ENCODE results near the gene WIPF2. TPM values are rescaled to one million over a fixed set of nuclear protein-coding genes. Genes with fewer than 3 reads are reported as not detected.

Gene WIPF2
- total RNA-seq, 2 experiments from 2014 or later: 17.3 to 21.3 TPM

- Histone ChIP-seq H3K4me3 (ENCODE audit: low read length) (no peak overlapping the region), H3K27ac (ENCODE audit: low read depth in 1 of 2, low read length in 2 of 2) (no peak overlapping the region), H3K27me3 (ENCODE audit: control insufficient read depth in 1 of 2, insufficient read depth in 2 of 2, low read length in 2 of 2) (no peaks in the 10 kb centered on the region), H3K4me1 (ENCODE audit: insufficient read depth, low read length) (peaks cover 20% of the 10 kb centered on the region), H3K36me3 (ENCODE audit: insufficient read depth, low read length) (peaks cover 10% of the 10 kb centered on the region), H3K9me3 (ENCODE audit: control insufficient read depth in 1 of 2, insufficient read depth in 1 of 2, low read length in 2 of 2) (no peaks in the 10 kb centered on the region)
- Mint-ChIP-seq H3K36me3 (ENCODE audit: low read depth) (peaks cover 25% of the 10 kb centered on the region), H3K27me3 (no peaks in the 10 kb centered on the region), H3K4me3 (peak overlapping the region; percentile 56), H3K27ac (no peak overlapping the region), H3K9me3 (no peaks in the 10 kb centered on the region), H3K4me1 (ENCODE audit: low read depth) (peaks cover 9% of the 10 kb centered on the region)
- ATAC-seq (ENCODE audit: poor library complexity) (no peak), DNase-seq (peak in 1 of 14 experiments; percentile 43)
- POLR2A ChIA-PET: interaction anchor here (1.0 to 2.5 kb wide), 2 partner anchors 13 to 40 kb away, joined by 3 to 8 read pairs; no protein-coding TSS in a partner anchor
- intact Hi-C loops (cut with DNase I, micrococcal nuclease): loop anchor here in 1 of 2 experiments (5.0 kb wide), 1 partner anchor 36 kb away; the partner anchor contains the start of gene CASC3
- no peak for TF ChIP-seq CTCF (IDR thresholded peaks at IDR 0.05)
- CTCF ChIA-PET: interaction anchor here (1.1 to 1.2 kb wide), 2 partner anchors 66 to 165 kb away, joined by 3 to 5 read pairs; no protein-coding TSS in a partner anchor
Observed at GRCh38 chr17:40178021-40178601, 41.0 kb upstream of the WIPF2 start.

- intact Hi-C loops (cut with DNase I, micrococcal nuclease): loop anchor here in 1 of 2 experiments (5.0 kb wide), 1 partner anchor 36 kb away; the partner anchor contains the start of gene CASC3
- peaks cover 20% of the 10 kb centered on the region for H3K36me3 Mint-ChIP-seq (ENCODE audit: low read depth)
- peaks cover 8% of the 10 kb centered on the region for H3K36me3 ChIP-seq (ENCODE audit: insufficient read depth, low read length)
- ATAC-seq (ENCODE audit: poor library complexity) (no peak), DNase-seq (no peak)
- H3K27me3 ChIP-seq (ENCODE audit: control insufficient read depth in 1 of 2, insufficient read depth in 2 of 2, low read length in 2 of 2): no peaks in the 10 kb centered on the region
- ChIA-PET POLR2A (interaction anchor here (1.0 to 2.5 kb wide), 3 partner anchors 13 to 65 kb away, joined by 3 to 8 read pairs (median 4); no protein-coding TSS in a partner anchor), CTCF (interaction anchor here (0.8 to 2.3 kb wide), 4 partner anchors 13 to 165 kb away, joined by 3 to 10 read pairs (median 4); no protein-coding TSS in a partner anchor)
- peaks cover 20% of the 10 kb centered on the region for H3K4me1 ChIP-seq (ENCODE audit: insufficient read depth, low read length)
- peaks cover 9% of the 10 kb centered on the region for H3K4me1 Mint-ChIP-seq (ENCODE audit: low read depth)
- H3K27ac Mint-ChIP-seq: no peak overlapping the region
- TF ChIP-seq CTCF (IDR thresholded peaks at IDR 0.05): no peak
- no peaks in the 10 kb centered on the region for H3K27me3 Mint-ChIP-seq
- peak overlapping the region; percentile 56 for H3K4me3 Mint-ChIP-seq
- no peaks in the 10 kb centered on the region for H3K9me3 Mint-ChIP-seq
- no peak overlapping the region for H3K27ac ChIP-seq (ENCODE audit: low read depth in 1 of 2, low read length in 2 of 2)
- H3K9me3 ChIP-seq (ENCODE audit: control insufficient read depth in 1 of 2, insufficient read depth in 1 of 2, low read length in 2 of 2): no peaks in the 10 kb centered on the region
- no peak overlapping the region for H3K4me3 ChIP-seq (ENCODE audit: low read length)
Observed at GRCh38 chr17:40178660-40179059, 40.4 kb upstream of the WIPF2 start.

- H3K4me3 Mint-ChIP-seq: peak overlapping the region; percentile 66
- peaks cover 9% of the 10 kb centered on the region for H3K4me1 Mint-ChIP-seq (ENCODE audit: low read depth)
Observed at GRCh38 chr17:40179923-40180659, 39.0 kb upstream of the WIPF2 start.

More at GRCh38 chr17:40179923-40180659, 39.0 kb upstream of the WIPF2 start:
- Histone ChIP-seq H3K4me3 (ENCODE audit: low read length) (no peak overlapping the region), H3K9me3 (ENCODE audit: control insufficient read depth in 1 of 2, insufficient read depth in 1 of 2, low read length in 2 of 2) (no peaks in the 10 kb centered on the region), H3K4me1 (ENCODE audit: insufficient read depth, low read length) (peaks cover 20% of the 10 kb centered on the region), H3K27me3 (ENCODE audit: control insufficient read depth in 1 of 2, insufficient read depth in 2 of 2, low read length in 2 of 2) (no peaks in the 10 kb centered on the region), H3K27ac (ENCODE audit: low read depth in 1 of 2, low read length in 2 of 2) (no peak overlapping the region), H3K36me3 (ENCODE audit: insufficient read depth, low read length) (no peaks in the 10 kb centered on the region)
- intact Hi-C loops (cut with DNase I, micrococcal nuclease): loop anchor here in 1 of 2 experiments (5.0 kb wide), 1 partner anchor 38 kb away; the partner anchor contains the start of gene CASC3
- CTCF ChIA-PET: interaction anchor here (1.0 to 2.3 kb wide), 2 partner anchors 12 kb away, joined by 4 to 10 read pairs; no protein-coding TSS in a partner anchor
- POLR2A ChIA-PET: interaction anchor here (1.6 kb wide), 1 partner anchor 67 kb away, joined by 4 read pairs; no protein-coding TSS in a partner anchor
- no peaks in the 10 kb centered on the region for H3K9me3 Mint-ChIP-seq
- no peak overlapping the region for H3K27ac Mint-ChIP-seq
- H3K27me3 Mint-ChIP-seq: no peaks in the 10 kb centered on the region
- no peak for DNase-seq
- TF ChIP-seq CTCF (IDR thresholded peaks at IDR 0.05): no peak
- H3K36me3 Mint-ChIP-seq (ENCODE audit: low read depth): peaks cover 13% of the 10 kb centered on the region
- no peak for ATAC-seq (ENCODE audit: poor library complexity)
